HL-60 (cell line): ENCODE data around the gene TMEM59.

Source experiments
- GABPA ChIP-seq: IDR thresholded peaks from 2 replicates; pipeline ENCODE4 v1.6.1; 2012; ENCODE audit warnings: low read depth
- POLR2AphosphoS5 ChIP-seq: IDR thresholded peaks from 2 replicates; pipeline ENCODE4 v1.6.1; 2012; ENCODE audit warnings: low read depth
- TF ChIP-seq, protein P1 (sequence below): IDR thresholded peaks from one replicate; pipeline ENCODE4 v1.5.1; 2011; ENCODE audit warnings: low read length, control low read depth, inconsistent platforms; ENCODE audit not compliant: insufficient read depth

DNA sequence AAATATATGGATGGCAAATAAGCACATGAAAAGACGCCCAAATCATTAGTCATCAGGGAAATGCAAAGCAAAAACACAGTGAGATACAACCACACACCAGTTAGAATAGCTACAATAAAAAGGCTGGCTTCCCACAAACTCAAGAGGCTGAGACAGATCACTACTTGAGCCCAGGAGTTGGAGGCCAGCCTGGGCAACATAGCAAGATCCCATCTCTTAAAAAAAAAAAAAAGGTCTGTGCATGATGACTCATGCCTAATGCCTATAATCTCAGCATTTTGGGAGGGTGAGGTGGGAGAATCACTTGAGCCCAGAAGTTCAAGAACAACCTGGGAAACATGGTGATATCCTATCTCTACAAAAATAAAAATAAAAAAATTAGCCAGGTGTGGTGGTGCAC, 54.8 kb downstream of the TMEM59 start:
- TF ChIP-seq POLR2AphosphoS5 (no peak), GABPA (no peak)
- TF ChIP-seq, protein P1, sequence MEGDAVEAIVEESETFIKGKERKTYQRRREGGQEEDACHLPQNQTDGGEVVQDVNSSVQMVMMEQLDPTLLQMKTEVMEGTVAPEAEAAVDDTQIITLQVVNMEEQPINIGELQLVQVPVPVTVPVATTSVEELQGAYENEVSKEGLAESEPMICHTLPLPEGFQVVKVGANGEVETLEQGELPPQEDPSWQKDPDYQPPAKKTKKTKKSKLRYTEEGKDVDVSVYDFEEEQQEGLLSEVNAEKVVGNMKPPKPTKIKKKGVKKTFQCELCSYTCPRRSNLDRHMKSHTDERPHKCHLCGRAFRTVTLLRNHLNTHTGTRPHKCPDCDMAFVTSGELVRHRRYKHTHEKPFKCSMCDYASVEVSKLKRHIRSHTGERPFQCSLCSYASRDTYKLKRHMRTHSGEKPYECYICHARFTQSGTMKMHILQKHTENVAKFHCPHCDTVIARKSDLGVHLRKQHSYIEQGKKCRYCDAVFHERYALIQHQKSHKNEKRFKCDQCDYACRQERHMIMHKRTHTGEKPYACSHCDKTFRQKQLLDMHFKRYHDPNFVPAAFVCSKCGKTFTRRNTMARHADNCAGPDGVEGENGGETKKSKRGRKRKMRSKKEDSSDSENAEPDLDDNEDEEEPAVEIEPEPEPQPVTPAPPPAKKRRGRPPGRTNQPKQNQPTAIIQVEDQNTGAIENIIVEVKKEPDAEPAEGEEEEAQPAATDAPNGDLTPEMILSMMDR: no peak
